ENCODE measurements around the gene CD19.
"Not testable (repeated sequence)": the region's sequence is repeated elsewhere in the genome, so short reads cannot be mapped to it uniquely, and the experiment has no call there.

CD19 gene

DNA sequence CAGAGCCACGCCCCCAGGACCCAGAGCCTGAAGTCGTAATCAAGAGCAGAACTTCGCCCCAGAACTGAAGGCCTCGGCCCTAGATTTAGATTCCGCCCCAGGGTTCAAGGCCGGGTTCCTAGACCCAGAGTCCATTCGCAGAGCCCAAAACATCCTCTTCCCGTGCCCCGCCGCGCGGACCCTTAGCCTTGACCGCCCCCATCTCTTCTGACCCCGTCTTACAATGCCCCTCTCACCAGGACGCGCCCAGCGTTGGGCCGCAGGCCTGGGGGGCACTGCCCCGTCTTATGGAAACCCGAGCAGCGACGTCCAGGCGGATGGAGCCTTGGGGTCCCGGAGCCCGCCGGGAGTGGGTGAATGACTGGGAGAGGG lies 5.0 kb downstream of the CD19 start:
- no peak for DNase-seq (ENCODE audit: low read depth in 2 of 2)

DNA sequence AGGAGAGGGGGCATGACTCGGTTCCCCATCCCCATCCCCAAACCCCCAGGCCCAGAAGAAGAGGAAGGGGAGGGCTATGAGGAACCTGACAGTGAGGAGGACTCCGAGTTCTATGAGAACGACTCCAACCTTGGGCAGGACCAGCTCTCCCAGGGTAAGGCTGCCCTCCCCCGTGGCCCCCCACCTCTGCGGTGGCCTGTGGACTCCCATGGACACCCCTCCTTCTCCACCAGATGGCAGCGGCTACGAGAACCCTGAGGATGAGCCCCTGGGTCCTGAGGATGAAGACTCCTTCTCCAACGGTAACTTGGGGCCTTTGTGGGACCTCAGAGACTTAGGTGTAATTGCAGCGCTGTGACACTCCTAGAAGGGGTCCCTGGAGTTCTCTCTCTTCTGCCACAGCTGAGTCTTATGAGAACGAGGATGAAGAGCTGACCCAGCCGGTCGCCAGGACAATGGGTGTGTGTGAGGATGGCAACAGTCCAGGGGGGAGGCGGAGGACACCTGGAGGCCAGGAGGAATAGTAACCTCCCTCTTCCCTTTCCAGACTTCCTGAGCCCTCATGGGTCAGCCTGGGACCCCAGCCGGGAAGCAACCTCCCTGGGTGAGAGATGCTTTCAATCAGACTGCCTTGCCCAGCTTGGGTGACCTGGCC lies 5.6 kb downstream of the CD19 start:
- DNase-seq (ENCODE audit: low read depth in 2 of 2): no peak

DNA sequence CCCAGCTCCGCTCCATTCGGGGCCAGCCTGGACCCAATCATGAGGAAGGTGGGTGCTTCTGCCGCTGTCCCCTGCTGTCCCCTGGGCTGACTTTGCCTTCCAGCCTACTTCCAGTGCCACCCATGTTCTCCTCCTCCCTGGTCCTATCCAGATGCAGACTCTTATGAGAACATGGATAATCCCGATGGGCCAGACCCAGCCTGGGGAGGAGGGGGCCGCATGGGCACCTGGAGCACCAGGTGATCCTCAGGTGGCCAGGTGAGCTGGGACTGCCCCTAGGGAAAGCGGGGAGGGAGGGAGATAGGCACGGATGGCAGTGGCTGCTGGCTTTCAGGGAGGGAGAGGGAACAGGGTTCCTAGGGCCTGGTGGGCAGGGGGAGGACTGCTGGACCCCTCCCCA lies 7.0 kb downstream of the CD19 start:
- no peak for DNase-seq (ENCODE audit: low read depth in 2 of 2)

DNA sequence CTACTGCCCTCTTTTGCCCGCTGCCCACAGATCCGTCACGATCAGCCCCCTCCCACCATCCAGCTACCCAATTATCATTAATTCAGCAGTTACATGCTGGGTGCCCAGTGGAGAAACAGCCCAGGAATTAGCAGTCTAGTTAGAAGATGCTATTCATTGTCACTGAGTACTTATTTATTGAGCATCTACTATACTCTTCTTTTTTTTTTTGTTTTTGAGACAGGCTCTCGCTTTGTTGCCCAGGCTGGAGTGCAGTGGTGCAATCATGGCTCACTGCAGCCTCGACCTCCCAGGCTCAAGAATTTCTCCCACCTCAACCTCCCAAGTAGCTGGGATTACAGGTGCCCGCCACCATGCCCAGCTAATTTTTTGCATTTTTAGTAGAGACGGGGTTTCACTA lies 8.1 kb downstream of the CD19 start:
- DNase-seq (ENCODE audit: low read depth in 2 of 2): not testable (repeated sequence)

DNA sequence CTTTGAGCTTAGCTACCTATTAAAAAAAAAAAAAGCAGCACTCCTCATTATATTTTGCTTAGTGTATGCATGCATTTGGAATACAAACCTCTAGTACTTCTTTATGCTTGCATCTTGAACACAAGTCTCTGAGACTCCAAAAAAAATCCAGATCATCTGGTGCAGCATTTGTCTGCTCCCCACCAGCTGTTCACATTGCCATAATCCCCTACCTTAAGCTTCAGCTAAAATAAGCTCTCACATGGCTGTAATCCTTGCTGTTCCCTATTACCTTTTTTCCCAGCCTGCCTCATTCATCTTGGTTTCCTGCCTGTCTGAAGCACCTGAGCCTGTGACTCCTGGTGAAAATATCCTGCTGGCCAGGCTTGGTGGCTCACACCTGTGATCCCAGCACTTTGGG lies 11.5 kb downstream of the CD19 start:
- DNase-seq (ENCODE audit: low read depth in 2 of 2): no peak

DNA sequence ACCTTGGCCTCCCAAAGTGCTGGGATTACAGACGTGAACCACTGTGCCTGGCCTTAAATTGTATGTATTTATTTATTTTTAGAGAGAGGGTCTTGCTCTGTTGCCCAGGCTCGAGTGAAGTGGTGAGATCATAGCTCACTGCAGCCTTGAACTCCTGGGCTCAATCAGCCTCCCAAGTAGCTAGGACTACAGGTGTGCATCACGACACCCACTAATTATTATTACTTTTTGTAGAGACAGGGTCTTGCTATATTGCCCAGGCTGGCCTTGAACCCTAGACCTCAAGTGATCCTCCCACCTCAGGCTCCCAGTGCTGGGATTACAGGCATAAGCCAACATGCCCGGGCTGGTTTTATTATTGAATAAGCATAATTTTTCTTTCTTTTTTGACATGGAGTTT lies 14.9 kb downstream of the CD19 start:
- no peak for DNase-seq (ENCODE audit: low read depth in 2 of 2)

DNA sequence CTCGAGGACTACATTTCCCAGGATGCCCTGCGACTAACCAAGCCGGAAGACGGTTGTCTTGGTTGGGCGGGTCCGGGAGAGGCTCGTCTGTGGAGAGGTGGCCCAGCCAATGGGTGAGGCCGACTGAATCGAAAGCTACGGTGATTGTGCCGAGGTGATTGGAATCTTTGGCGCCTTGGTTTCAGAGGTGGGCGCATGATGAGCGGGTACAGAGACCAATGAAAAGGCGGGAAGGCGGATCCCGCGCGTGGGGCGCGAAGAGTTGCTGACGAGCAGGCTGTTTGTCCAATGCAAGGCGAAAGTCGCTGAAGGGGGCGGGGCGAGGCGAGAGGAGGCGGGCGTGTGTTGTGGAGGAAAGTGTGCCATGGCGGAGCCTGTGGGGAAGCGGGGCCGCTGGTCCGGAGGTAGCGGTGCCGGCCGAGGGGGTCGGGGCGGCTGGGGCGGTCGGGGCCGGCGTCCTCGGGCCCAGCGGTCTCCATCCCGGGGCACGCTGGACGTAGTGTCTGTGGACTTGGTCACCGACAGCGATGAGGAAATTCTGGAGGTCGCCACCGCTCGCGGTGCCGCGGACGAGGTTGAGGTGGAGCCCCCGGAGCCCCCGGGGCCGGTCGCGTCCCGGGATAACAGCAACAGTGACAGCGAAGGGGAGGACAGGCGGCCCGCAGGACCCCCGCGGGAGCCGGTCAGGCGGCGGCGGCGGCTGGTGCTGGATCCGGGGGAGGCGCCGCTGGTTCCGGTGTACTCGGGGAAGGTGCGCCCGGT lies 19.1 kb downstream of the CD19 start, which contains the start of gene NFATC2IP:
NFATC2IP (plus strand) TSS at position 290 of the 762 bp plus-strand sequence; CDS start at position 365, 75 bp downstream.
- DNase-seq (ENCODE audit: low read depth in 2 of 2): peak; percentile 99

DNA sequence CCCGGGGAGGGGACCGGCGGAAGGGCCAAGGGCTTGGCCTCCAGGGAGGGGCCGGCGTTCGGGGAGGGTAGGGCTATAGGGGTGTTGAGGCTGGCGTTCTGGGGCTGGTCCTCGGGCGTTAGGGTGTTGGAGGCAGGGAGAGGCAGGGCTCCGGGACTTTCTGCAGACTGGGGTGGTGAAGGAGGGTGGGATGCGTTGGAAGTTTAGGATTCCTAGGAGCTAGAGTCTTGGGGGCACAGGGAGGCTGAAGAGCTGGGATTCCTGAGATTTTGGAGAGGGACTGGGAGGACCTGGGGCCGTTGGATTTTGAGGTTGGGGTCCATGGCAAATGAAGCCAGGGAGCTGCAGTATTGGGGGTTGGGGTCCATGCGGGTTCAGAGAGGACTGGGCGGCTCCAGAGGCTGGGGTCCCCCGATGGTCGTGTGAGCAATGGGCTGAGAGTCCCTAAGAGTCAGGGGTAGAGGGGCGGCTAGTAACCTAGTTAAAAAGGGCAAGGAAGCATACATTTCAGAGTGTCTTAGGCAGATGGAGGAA lies 19.7 kb downstream of the CD19 start:
- DNase-seq (ENCODE audit: low read depth in 2 of 2): no peak

DNA sequence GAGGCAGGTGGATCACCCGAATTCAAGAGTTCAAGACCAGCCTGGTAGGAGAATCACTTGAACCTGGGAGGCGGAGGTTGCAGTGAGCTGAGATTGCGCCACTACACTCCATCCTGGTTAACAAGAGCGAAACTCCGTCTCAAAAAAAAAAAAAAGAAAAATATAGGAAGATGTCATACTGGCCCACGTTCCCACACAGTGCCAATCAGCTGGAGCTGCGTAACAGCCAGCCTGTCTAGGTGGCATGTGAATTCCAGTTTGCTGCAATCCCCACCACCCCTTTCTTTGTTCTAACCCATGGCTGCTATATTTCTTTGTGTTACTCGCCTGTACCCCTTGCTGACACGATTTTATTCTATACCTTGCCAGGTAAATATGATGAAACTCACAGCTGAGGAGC lies 26.4 kb downstream of the CD19 start:
- no peak for DNase-seq (ENCODE audit: low read depth in 2 of 2)

DNA sequence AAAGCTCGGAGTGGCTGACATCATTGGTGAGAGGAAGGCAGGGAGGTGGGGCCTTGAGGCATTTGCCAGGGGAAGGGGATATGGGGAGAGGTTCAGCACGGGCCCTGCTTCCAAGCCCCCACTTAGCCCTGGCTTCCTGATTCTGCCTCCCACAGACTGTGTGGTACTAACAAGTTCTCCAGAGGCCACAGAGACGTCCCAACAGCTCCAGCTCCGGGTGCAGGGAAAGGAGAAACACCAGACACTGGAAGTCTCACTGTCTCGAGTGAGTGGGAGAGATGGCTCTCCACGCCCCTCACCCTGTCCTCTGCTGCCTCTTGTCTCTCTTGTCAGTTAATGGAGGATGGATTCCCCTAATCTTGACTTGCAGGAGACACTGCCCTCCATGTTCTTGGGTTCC lies 27.1 kb downstream of the CD19 start:
- DNase-seq (ENCODE audit: low read depth in 2 of 2): no peak

DNA sequence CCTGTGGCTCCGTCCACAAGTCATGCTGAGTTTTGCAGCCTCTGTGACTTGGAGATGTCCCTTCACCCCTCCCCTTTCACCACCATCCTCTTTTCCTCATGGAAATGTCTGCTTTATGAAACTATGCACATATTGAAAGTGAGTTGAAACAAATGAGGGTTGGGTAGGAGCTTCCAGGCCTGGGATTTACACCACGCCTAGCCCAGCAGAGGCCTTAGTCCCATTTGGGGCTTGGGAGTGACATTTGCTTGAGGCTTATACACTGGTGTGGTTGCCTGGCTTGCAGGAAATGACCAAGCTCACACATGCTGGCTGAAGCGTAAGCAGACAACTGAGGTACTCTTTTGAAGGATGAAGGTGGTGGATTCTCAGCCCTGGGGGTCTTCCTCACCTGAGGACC lies 32.3 kb downstream of the CD19 start:
- no peak for DNase-seq (ENCODE audit: low read depth in 2 of 2)

DNA sequence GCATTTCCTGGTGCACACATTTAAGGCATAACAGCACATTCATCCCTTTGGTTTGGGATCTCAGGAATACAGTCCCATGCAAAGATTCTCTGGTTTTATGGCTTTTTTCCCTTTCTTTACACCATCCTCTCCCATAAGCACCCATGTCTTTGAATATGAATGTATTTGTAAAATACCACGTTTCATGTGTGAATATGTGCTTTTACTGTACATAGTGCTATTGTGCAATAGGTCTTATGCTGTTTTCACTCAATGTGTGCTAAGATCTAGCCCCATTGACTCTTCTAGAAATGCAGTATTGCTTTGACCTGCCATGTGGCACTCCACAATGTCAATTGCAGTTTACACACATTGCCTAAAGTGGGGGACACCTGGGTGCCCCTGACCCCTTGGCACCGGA lies 32.7 kb downstream of the CD19 start:
- DNase-seq (ENCODE audit: low read depth in 2 of 2): no peak

DNA sequence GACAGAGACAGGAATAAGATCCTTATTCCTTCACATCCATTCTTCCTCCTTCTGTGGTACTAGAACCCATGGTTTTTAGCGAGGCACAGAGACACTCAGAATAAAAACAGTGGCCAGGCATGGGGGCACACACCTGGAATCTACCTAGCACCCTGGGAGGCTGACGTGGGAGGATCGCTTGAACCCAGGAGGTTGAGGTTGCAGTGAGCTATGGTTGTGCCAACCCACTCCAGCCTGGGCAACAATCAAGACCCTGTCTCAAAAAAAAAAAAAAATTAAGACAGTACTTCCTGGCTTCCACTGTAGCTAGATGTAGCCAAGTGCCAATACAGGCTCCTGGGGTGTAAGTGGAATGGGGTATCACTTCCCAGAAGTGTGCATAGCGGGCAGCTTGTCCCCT lies 35.4 kb downstream of the CD19 start:
- DNase-seq (ENCODE audit: low read depth in 2 of 2): no peak

DNA sequence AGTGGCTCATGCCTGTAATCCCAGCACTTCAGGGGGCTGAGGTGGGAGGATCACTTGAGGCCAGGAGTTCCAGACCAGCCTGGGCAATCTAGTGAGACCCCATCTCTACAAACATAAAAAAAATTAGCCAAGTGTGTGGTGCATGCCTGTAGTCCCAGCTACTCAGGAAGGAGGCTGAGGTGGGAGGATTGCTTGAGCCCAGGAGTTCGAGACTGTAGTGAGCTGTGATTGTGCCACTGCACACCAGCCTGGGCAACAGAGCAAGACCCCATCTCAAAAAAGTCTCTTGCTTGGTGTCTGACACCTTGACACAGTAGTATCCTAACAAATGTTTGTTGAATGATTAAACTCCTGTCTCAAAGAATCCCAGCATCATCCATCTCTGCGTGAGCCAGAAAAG lies 37.9 kb downstream of the CD19 start:
- DNase-seq (ENCODE audit: low read depth in 2 of 2): not testable (repeated sequence)

DNA sequence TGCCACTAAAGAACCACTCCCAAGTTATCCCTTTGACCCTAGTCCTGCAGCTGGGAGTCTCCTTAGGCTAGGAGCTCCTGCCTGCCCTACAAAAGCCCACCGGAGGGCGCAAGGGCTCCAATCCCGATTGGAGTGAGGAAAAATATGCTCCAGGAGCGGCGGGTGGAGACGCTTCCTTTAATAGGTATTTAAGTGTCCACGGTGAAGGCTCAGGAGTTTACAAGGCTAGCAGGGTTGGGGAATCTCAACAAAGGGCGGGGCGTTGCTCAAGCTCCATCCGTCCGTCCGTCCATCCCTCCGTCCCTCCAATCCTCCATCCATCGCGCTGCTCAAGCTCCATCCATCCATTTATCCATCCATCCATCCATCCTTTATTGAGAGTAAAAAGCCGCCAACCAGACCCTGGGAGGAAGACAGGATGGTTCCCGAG lies 42.3 kb downstream of the CD19 start:
- no peak for DNase-seq (ENCODE audit: low read depth in 2 of 2)

DNA sequence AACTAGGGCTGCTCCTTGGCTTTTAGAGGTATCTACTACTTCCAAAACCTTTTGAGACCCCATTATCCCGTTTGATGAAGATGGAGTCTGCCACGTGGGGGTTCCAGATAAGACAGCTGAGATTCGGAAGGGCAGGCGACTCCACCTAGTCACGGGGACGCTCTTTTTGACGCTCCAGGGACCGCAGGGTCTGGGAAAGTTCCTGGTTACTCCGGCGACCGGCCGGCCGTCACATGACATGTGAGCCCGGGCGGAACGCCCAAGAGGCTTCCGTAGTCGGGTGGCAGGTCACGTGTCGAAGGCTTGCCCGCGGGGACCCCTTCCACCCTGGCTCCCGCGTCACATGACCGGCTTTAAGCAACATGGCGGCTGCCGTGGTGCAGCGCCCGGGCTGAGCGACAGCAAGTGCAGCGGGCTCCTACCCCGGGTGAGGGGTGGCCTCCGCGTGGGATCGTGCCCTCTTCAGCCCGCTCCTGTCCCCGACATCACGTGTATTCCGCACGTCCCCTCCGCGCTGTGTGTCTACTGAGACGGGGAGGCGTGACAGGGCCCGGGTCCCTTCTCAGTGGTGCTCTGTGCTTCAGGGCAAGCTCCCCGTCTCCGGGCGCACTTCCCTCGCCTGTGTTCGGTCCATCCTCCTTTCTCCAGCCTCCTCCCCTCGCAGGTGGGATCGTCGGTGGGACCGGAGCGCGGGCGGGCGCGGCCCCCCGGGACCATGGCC lies 42.8 kb downstream of the CD19 start, which contains the start of gene SPNS1:
SPNS1 (plus strand) TSS at position 342 of the 721 bp plus-strand sequence; CDS start at position 716, 374 bp downstream.
- peak; percentile 82 for DNase-seq (ENCODE audit: low read depth in 2 of 2)

DNA sequence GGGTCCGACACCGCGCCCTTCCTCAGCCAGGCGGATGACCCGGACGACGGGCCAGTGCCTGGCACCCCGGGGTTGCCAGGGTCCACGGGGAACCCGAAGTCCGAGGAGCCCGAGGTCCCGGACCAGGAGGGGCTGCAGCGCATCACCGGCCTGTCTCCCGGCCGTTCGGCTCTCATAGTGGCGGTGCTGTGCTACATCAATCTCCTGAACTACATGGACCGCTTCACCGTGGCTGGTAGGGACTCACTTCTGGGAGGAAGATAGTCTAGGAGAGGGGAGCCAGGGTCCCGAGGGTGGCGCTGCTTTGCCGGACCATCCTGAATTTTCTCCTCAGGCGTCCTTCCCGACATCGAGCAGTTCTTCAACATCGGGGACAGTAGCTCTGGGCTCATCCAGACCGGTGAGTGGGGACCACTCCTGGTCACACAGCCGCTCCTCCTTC lies 43.4 kb downstream of the CD19 start:
- no peak for DNase-seq (ENCODE audit: low read depth in 2 of 2)

DNA sequence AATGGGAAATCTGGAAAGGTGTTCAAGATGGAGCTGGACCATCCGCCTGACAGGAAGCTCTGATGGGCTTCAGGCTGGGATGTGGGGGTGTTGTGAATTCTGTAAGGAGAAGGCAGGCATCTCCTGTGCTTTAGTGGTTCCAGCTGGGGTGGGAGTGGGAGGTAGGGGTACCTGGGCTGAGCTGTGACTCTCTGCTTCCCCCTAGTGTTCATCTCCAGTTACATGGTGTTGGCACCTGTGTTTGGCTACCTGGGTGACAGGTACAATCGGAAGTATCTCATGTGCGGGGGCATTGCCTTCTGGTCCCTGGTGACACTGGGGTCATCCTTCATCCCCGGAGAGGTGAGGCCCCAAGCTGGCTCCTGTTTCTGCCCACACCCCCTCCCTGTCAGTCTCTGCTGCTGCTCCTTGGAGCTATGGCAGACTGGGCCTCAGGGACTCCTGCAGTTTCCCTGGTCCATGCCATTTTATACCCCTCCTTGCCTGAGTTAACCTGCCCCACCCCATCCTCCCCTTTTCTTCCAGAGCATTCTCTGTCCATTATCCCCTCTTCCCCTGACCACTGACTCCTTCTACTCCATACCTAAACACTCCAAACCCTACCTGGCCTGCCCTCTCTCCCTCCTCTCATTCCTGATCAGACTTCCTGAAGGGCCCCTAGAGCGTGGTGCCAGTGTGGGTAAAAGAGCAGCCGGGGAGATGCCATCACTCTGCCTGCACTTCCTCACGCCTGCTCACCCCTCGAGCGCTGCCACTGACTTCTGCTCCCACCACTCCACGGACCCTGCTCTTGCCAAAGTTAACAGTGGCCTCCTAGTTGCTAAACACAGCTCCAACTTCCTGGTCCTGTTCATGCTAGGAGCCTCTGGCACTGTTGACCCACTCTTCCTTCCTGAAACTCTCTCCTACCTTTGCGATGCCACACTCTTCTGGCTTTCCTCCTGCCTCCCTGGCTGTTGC lies 46.2 kb downstream of the CD19 start:
- DNase-seq (ENCODE audit: low read depth in 2 of 2): no peak

DNA sequence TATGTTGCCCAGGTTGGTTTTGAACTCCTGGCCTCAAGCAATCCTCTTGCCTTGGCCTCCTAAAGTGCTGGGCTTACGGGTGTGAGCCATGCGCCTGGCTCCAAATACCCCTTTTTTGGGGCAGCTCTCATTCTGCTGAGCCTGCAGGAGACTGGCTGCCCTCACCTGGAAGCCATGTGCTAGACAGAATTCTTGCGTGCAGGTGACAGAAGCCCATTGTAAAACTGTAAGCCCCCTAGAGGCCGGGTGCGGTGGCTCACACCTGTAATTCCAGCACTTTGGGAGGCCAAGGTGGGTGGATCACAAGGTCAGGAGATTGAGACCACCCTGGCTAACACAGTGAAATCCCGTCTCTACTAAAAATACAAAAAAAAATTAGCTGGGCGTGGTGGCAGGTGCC lies 48.6 kb downstream of the CD19 start:
- not testable (repeated sequence) for DNase-seq (ENCODE audit: low read depth in 2 of 2)

DNA sequence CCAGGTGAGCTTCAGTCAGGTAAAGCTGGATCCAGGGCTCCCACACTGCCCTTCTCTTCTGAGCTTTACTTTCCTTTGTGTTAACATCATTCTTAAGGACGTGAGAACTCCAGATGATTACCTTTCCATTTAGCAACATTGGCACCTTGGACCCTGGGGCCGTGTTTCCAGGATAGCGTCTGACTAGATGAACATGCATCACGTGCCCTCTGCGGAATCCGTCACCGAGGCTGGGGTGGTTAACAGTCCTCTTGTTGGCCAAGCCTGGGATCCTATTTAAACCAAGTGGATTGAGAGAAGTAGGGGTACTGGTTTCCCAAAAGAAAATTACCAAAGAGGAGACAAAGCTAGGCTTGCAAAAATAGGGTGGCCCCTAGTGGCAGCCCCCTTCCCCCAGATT lies 49.2 kb downstream of the CD19 start:
- DNase-seq (ENCODE audit: low read depth in 2 of 2): no peak

DNA sequence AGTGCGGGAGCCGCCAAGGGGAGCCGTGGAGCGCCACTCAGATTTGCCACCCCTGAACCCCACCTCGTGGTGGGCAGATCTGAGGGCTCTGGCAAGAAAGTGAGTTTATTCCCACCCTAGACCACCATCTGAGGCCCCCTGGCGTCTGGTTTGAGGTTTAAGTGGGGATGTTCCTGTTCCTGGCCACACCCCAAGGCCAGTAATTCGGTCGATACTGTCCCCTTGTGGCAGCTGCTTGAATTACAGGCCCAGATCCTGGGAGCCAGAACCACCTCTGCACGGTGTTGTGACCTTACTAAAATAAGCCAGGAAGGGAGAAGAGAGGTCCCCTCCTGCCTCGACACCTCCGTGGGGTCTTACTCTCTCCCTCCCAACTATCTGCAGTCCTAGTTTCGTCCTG lies 49.7 kb downstream of the CD19 start:
- no peak for DNase-seq (ENCODE audit: low read depth in 2 of 2)

All from stimulated activated CD8-positive, alpha-beta memory T cell treated with anti-CD3 and anti-CD28 coated beads, Interleukin-2, amount 100 ng/mL, for 1 hour (primary cell).